HG03159 (cell line): ENCODE results near the gene MAP4K4.

Experiments
- ATAC-seq: cut with Tn5 transposase; IDR thresholded peaks from one replicate; pipeline ENCODE4 v1.9.1; 2021; ENCODE audit warnings: mild to moderate bottlenecking, moderate library complexity; ENCODE audit not compliant: unreplicated experiment

Gene MAP4K4

DNA sequence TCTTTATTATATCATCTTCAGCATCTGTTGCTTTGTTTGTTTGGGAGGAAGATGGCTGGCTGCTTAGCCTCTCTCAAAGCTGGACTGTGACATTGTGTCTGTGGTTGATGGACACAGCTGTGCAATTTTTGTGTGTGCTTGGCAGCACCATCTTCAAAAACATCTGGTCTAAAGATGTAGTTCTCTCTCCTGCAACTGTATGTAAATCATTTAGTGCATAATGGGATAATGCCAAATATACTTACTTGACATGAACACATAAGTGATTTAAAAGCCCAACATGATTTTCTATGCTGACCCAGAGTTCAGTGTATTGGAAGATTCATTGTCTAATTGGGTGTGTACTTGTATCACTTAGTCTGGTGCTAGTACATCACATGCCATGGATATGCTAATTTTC lies 112.2 kb downstream of the MAP4K4 start:
- no peak for ATAC-seq

DNA sequence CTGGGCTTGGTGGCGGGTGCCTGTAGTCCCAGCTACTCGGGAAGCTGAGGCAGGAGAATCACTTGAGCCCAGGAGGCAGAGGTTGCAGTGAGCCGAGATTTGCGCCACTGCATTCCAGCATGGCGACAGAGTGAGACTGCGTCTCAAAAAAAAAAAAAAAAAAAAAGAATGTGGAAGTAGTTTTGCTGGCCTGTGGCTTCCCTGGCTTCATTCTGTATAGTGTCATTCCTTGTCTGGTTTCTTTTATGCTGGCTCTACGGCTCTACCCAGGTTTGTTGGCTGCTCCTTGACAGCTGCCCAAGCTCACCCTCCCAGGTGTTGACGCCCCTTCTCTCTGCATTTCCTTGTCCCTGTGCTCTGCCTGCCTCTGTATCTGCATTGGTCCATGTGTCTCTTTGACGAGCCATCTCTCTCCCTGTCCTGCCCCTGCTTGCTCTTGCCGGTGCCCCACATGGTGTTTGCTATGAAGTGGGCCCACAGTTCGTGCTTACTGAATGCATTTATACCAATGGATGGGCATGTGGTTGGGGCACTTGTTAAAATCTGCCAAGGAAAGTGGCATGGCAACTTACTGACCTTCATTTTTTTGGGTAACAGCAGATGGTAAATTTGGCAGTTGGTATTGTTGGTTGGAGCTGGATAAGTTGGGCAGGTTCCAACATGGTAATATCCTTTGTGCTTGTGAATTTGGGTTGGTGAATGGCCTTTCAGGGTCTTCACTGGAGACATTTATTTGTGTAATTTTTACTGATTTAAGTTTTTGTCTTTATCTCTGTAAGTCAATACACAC lies 113.9 kb downstream of the MAP4K4 start:
- ATAC-seq: no peak

DNA sequence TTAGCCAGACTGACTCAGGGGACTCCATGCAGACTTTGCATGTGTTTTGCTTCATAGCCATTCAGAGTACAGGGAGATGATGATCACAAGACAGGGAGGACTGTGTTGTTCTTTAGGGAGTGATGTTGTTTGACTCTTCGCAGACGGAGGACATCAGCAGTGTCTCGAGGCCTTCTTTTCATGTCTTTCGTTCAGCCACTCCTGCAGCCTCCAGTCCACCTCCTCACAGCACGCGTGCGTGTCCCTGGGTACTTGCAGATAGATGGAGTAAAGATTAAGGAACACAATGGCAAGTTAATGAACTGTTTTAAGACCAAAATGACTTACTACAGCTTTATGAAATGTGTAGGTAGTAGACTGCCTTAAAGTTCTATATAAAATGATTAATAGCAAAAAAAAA lies 114.7 kb downstream of the MAP4K4 start:
- ATAC-seq: no peak

DNA sequence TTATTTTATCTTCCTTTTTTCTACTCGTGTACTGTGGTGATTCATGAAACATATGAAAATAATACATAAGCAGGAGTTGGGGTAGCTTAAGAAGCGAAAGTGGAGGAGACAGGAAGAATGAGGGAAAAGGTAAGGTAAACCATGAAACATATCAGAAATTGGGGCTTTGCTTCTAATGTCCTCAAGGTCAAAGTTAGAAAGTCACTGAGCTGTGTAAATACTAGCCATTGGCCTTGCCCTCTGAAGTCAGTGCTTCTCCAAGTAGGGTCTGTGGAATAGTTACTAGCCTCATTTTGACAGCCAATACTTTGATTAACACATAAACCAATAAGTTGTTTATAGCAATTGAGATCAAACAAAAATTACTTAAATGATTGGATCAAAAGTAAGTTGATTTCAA lies 117.2 kb downstream of the MAP4K4 start:
- ATAC-seq: no peak

DNA sequence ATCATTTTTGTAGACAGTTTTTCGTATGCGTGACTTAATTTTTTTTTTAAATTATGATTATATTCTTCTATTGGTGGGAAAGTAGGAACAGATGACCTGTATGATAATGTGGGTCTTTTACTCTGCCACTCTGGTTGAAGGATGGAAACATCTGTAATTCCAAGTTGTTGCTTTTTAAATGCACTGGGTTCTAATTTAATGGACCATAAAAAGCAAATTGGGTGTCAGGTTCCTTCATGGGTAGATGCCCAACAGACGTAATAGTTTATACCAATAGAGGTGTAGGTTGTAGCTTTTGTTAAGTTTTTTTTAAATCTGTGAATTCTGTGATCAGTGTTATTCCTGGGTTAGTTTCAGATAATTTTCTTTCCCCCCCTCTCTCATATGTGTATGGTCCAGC lies 117.6 kb downstream of the MAP4K4 start:
- no peak for ATAC-seq

DNA sequence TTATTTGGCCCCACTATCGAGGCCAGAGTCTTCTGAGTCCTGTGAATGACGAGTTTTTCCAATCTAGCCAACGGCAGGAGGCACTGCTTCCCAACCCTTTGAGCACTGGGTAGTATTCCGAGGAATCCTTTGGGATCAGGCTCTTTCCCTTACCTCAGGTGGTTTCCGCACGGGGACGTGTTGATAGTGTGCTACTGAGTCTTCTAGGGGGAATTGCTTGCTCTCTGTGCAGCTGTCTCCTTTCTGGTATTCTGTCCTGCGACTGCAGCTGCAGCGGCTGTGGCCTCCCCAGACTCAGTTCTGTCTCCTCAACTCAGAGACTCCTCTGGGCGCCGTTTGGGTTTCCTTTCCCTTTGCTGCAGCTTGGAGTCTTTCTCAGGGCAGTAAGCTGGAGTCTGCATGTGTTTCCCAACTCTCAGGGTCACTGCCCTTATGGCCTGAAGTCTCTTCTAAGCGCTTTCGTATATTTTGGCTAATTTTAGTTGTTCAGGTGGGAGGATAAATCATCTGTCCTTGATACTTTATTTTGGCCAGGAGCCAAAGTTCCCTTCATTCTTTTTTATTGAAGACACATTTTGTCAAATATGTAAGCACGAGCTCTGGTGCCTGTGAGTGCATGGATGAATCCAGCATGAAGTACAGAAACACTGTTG lies 118.4 kb downstream of the MAP4K4 start:
- no peak for ATAC-seq

DNA sequence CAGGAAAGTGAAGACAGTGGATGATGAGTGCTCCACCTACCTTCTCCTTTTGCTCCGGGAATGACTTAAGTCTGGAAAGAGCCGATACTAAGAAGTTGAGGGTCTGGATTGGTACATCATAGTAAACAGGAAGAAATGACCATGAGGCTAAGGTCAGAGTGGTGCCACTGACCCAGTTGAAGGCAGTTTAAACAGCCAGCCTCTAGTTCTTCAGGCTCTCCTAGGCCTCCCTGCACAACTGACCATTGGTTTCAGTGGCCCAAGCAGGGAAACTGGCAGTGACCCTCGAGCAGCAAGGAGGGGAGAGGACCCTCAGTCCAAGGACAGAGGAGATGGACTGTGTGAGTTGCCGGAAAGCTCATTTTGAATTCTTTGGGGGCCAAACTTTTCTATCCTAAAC lies 119.1 kb downstream of the MAP4K4 start:
- no peak for ATAC-seq

DNA sequence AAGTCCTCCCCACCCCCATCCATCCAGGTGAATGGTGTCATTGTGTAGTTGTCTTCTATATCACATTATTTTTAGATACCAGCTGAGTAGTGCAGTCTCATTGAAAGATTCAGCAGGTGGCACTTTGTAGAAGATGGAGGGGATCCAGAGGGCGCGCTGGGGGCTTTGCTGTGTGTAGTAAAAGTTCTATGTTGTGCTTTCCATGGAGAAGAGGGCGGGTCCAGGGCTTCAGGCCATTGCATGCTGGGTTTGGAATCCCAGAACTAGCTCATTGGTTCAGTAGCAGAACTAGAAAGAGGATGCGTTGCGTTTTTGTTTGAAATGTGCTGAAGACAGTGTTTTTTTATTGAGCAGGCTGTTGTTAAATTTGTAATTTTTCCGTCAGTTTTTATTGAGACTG lies 120.0 kb downstream of the MAP4K4 start:
- ATAC-seq: no peak

DNA sequence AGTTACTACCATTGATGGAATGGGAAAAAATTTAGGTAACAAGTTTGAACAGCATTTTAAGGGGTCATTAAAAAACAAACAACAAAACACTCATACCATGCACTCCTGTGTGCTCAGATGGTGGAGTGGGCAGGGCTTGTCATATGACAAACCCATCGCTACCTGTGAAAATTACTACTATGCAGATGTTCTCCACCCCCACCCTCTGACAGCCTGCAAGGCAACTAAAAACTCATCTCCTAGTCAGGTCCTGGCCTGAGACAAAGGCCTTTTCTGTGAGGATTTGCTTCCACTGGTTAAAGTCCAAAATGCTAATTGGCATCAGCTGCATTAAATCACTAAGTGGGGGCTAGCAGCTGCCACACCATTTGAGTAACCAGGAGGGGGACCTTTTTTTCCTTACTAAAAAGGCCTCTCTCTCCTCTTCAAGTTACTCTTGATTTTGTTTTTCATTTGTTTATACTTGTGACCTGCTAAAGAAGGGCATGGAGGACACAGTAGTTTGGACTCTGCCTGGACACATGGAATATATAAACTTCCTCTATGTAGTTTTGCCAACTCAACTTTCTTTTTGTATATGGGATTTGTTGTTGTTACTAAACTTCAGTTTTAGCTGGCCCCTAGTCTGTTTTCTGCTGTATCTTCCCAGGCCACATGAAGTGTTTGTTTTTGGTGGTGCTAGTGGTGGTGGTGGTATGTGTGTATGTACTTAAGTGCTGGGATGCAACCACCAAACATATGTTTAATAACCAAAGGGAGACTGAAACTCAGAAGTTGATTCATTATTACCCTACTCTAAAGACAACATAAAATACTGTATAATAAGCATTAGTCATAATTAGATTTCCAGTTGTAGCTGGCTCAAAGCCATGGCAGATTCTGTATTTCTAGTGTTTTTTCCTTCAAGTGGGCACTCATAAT lies 121.3 kb downstream of the MAP4K4 start:
- ATAC-seq: no peak

DNA sequence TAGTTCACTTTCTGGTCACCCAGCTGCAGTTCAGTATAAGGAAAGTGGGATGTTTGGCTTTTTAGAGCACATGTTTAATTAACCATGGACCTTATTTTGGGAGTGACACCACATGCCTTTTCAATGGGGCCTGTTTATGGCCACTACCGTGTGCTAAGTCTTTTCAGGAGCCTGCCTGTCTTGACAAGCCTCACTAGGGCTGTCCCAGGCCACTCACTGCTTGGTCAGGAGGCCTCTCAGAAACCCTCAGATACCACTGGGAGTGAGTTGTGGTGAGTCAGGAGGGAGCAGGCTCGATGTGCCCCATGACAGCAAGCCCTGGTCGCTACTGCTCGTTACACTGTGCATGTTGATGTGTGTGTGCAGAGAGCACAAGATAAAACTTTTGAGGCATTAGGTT lies 123.0 kb downstream of the MAP4K4 start:
- ATAC-seq: no peak

DNA sequence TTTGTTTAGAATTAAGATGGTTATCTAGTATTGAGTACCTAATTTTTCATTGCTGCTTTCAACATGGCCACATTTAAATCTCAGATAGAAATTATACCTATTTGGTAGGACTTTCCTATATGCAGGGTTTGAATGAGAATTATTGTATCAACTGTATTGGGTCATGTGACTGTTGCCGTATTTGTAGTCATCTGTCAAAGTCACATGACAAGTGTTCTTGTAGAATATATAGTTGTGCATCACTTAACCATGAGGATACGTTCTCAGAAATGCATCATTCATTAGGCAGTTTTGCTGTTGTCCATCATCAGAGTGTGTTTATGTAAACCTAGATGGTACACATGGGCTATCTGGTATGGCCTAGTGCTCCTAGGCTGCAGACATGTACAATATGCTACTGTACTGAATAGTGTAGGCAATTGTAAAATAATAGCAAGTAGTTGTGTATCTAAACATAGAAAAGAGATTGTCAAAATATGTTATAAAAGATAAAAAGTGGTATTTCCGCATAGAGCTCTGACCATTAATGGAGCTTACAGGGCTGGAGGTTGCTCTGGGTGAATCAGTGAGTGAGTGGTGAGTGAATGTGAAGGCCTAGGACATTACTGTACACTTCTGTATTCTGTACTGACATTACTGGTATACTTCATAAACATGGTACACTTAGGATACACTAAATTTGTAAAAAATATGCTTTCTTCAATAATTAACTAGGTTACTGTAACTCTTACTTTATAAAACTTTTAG lies 123.7 kb downstream of the MAP4K4 start:
- ATAC-seq: no peak

DNA sequence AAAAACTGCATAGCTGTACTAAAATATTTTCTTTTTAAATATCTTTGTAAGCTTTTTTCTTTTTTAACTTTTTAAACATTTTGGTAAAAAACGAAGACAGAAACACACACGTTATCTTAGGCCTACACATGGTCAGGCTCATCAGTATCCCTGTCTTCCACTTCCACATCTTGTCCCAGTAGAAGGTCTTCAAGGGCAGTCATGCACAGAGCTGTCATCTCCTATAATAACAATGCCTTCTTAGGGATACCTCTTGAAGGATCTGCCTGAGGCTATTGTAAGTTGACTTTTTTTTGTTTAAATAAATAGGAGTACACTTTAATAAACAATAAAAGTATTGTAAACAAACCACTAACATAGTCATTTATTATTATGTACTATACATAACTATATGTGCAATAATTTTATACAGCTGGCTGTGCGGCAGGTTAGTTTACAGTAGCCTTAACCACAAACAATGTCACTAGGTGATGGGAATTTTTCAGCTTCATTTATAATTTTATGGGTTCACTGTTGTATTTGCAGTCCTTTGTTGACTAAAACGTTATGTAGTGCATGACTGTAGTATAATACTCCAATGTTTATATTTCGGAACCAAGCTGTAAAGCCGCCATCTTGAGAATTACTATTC lies 124.4 kb downstream of the MAP4K4 start:
- no peak for ATAC-seq

DNA sequence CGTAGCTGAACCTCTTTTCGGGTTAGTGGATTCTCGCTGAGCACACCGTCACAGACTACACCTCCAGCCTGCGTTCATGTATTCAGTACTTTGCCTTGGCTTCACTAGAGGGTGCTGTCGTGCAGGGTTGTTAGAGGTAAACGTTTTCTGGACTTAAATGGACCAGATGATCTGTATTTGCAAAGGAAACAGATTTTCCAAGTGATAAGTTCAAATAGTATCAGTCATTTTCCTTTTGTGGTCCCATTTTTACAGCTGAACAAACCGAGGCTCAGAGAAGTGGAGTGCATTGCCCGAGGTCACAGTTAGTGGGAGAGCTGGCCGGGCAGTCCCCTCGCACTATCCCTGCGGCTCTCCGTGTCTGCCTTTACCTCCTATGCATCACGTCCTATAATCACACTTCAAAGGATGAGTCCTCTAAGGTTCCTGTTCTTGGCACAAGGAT lies 125.9 kb downstream of the MAP4K4 start:
- peak; percentile 88 for ATAC-seq

DNA sequence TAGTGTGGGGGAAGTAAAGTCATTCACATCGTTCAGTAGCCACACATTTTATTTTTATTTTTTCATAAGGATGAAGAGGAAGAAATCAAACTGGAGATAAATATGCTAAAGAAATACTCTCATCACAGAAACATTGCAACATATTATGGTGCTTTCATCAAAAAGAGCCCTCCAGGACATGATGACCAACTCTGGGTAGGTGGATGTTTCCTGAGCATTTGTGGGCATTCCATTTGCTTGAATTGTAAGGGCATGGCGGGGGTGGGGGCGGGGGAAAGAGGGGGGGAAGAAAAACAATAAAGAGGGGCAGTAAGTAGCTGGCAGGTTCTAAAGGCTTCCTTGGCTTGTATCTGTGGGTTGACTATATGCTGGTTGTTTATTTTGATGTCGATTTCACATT lies 126.4 kb downstream of the MAP4K4 start:
- no peak for ATAC-seq

DNA sequence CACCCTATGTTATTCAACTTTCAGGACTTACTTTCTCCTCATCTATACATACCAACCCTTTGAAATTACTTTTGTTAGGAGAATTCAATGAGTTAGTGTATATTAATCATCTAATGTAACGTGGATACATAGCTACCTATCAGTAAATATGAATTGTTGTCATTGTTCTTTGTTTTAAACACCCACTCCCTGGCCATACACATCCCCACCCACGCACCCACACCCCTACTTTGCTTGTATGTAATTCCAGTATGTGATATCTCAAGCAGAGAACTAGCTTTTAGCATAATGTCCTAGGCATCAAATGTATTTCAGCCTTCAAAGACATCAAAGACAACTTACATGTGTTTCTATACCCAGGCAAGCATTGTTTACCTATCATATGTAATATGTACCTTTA lies 129.2 kb downstream of the MAP4K4 start:
- no peak for ATAC-seq

DNA sequence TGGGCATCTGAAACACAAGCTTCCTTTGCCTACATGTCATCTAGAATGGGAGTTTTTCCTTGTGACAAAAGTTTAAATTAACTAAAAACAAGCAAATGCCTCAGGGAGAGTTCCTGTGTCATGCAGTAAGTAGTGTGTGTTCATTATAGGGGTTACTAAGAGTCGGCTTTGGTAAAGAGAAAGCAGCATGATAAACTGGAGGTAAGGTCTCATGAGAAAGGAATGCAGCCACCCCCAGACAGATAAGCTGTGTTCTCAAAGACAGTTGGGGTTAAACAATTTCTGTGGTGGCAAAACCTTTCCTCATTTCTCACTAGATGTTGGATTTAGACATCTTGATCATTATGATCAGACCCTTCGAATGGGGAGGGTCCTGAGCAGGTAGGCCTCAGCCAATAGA lies 129.7 kb downstream of the MAP4K4 start:
- no peak for ATAC-seq

DNA sequence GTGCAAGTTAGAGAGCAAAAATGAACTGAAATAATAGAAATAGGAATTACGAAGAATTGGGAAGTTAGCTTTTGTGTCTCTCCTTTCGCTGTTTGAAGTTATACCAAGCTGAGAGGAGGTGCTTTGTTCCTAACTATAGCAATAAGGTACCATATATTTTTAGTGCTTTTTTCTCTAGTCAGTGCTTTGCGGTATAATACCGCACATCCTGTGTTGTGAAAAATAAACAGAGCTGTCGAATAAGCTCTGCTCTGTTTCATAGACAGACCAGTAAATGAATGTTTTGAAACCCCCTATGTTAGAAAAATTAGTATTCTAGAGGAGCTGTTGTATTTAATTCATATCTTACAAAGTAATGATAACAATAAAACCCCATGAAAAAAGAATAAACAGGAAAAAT lies 130.8 kb downstream of the MAP4K4 start:
- ATAC-seq: no peak

DNA sequence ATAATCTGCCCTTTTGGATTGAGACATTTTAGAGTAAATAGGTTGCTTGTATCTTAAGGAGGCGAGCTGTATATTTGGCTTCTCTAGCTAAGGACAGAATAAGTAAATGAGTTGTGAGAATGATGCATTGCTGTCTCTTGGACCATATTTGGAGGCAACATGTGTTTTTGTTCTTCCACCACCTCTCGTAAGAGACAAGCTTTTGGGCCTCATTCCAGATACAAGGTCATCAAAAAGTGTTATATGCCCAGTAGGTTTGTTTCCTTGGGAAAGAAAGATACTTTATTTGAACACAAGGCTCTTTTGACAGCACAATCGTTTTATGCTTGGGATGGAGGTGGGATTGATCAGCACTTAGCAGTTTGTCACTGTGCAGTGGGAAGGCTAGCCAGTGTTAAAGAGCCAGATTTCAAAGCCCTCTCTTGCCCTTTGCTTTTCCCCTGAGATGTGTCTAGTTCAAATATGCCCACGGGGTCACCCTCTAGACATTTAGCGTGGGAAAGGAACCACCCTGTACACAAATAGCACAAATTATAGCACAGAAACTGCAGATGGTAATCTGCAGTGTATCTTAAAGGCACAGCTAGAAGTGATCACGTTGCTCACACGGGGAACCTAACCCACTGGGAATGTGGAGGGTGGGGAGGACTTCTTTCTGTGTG lies 131.3 kb downstream of the MAP4K4 start:
- no peak for ATAC-seq

DNA sequence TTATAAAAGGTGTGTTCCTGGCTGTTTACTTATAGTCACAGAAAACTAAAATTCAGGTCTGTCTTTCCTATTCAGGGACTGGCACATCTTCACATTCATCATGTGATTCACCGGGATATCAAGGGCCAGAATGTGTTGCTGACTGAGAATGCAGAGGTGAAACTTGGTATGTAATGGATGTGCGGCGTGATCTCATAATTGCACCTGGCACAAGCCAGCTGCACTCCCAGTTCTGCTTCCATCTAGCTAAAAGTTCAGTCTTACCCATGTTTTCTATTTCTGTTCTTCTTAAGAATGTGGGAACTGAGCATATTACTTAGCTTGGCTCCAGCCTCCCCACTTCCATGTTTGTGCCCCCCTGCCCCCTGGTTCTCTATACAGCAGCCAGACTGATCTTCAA lies 131.9 kb downstream of the MAP4K4 start:
- no peak for ATAC-seq

DNA sequence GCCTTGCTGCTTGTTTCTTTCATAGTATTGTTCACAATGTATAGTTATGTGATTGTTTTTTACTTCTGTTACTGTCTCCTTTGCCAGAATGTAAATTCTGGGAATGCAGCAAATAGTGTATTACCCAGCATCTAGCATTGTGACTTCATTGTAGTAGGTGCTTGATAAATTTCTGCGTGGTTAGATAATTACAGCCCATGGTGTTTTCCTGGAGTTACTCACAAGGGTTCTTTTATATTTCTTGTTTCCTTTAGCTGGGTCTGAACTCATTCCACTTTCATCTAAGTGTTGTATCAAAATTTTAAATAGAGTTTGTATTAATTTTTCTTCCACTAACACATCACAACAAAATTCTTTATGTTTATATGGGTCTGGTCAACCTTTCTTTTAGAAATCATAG lies 132.6 kb downstream of the MAP4K4 start:
- ATAC-seq: no peak
